Astrocyte of the cerebellum (primary cell): ENCODE measurements around the gene LIME1.

Source experiments
- DNase-seq: peaks from one replicate; pipeline ENCODE4 v3.0.0-alpha.2; 2011; ENCODE audit warnings: low read depth
- H3K4me3 ChIP-seq: 2 replicates; pipeline ENCODE4 v1.5.1; 2011; ENCODE audit warnings: mild to moderate bottlenecking, low read depth, low read length, moderate library complexity
- in situ Hi-C: cut with HindIII; loops from 2 replicates; pipeline ENCODE4 v1.10.0; 2017; ENCODE audit warnings: low sequenced_read_pairs
- TF ChIP-seq, protein P1 (sequence below): IDR thresholded peaks from 2 replicates; pipeline ENCODE4 v1.5.1; 2012; ENCODE audit warnings: low read length, low read depth, moderate library complexity, mild to moderate bottlenecking; ENCODE audit errors: missing control alignments

The LIME1 gene

DNA sequence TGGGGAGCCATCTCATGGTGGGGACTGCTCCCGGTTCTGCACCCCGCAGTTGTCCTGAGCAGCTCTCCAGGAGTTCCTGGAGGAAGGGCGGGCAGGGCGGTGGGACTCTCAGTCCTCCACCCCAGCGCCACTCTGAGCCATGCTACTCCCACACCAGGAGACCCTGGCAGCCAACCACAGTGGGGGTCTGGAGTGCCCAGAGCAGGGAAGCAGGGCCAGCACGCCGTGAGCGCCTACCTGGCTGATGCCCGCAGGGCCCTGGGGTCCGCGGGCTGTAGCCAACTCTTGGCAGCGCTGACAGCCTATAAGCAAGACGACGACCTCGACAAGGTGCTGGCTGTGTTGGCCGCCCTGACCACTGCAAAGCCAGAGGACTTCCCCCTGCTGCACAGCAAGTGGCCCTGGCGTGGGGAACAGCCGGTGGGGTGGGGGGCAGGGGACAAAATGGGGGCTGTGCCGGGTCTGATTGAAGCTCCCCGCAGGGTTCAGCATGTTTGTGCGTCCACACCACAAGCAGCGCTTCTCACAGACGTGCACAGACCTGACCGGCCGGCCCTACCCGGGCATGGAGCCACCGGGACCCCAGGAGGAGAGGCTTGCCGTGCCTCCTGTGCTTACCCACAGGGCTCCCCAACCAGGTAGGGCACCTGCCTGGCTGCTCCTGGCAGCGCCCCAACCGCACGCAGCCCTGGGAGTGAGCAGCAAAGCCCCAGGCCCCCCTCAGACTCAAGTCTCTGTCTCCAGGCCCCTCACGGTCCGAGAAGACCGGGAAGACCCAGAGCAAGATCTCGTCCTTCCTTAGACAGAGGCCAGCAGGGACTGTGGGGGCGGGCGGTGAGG lies 41.7 kb upstream of the LIME1 start:
- in situ Hi-C loops: loop anchor here (5.0 kb wide), 1 partner anchor 33 kb away; no protein-coding TSS in a partner anchor
- TF ChIP-seq, protein P1, sequence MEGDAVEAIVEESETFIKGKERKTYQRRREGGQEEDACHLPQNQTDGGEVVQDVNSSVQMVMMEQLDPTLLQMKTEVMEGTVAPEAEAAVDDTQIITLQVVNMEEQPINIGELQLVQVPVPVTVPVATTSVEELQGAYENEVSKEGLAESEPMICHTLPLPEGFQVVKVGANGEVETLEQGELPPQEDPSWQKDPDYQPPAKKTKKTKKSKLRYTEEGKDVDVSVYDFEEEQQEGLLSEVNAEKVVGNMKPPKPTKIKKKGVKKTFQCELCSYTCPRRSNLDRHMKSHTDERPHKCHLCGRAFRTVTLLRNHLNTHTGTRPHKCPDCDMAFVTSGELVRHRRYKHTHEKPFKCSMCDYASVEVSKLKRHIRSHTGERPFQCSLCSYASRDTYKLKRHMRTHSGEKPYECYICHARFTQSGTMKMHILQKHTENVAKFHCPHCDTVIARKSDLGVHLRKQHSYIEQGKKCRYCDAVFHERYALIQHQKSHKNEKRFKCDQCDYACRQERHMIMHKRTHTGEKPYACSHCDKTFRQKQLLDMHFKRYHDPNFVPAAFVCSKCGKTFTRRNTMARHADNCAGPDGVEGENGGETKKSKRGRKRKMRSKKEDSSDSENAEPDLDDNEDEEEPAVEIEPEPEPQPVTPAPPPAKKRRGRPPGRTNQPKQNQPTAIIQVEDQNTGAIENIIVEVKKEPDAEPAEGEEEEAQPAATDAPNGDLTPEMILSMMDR: no peak
- H3K4me3 ChIP-seq: no peak overlapping the region
- DNase-seq: no peak

DNA sequence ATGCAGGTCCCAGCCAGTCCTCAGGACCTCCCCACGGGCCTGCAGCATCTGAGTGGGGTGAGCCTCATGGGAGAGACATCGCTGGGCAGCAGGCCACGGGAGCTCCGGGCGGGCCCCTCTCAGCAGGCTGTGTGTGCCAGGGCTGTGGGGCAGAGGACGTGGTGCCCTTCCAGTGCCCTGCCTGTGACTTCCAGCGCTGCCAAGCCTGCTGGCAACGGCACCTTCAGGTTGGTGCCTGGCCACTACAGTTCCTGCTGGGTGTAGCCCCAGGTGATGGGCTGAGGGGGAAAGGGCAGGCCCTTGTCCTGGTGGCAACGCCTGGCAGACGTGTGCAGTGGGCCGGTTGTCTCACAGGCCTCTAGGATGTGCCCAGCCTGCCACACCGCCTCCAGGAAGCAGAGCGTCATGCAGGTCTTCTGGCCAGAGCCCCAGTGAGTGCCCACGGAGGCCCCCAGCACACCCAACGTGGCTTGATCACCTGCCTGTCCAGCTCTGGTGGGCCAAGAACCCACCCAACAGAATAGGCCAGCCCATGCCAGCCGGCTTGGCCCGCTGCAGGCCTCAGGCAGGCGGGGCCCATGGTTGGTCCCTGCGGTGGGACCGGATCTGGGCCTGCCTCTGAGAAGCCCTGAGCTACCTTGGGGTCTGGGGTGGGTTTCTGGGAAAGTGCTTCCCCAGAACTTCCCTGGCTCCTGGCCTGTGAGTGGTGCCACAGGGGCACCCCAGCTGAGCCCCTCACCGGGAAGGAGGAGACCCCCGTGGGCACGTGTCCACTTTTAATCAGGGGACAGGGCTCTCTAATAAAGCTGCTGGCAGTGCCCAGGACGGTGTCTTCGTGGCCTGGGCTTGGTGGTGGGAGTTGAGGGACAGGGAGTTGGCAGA lies 40.8 kb upstream of the LIME1 start:
- no peak overlapping the region for H3K4me3 ChIP-seq
- TF ChIP-seq, protein P1: no peak
- no peak for DNase-seq
- in situ Hi-C loops: loop anchor here (5.0 kb wide), 1 partner anchor 33 kb away; no protein-coding TSS in a partner anchor

DNA sequence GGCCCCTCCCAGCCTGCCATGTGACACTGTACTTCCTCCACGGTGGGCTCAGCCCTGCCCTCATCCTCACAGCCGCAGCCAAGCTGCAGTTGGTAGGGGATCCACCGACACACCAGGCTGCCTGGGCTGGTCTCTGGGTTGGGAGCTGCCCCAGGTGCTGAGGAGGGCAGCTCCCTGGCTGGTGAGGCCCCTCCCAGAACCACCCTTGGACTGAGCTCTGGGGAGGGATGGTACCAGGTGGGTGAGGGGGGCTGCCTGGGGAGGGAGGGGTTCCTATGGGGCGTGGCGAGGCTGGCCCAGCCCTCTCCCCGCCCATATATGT lies 40.2 kb upstream of the LIME1 start:
- DNase-seq: no peak
- H3K4me3 ChIP-seq: peak overlapping the region; percentile 45
- TF ChIP-seq, protein P1: no peak
- in situ Hi-C loops: loop anchor here (5.0 kb wide), 1 partner anchor 34 kb away; no protein-coding TSS in a partner anchor

DNA sequence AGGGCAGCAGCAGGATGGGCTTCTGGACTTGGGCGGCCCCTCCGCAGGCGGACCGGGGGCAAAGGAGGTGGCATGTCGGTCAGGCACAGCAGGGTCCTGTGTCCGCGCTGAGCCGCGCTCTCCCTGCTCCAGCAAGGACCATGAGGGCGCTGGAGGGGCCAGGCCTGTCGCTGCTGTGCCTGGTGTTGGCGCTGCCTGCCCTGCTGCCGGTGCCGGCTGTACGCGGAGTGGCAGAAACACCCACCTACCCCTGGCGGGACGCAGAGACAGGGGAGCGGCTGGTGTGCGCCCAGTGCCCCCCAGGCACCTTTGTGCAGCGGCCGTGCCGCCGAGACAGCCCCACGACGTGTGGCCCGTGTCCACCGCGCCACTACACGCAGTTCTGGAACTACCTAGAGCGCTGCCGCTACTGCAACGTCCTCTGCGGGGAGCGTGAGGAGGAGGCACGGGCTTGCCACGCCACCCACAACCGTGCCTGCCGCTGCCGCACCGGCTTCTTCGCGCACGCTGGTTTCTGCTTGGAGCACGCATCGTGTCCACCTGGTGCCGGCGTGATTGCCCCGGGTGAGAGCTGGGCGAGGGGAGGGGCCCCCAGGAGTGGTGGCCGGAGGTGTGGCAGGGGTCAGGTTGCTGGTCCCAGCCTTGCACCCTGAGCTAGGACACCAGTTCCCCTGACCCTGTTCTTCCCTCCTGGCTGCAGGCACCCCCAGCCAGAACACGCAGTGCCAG lies 39.7 kb upstream of the LIME1 start, which contains the start of gene TNFRSF6B:
Gene TNFRSF6B, plus strand, starts transcription at position 25 of the 729 bp plus-strand sequence. Its CDS starts 116 bp downstream, at position 141.
- in situ Hi-C loops: loop anchor here (5.0 kb wide), 1 partner anchor 34 kb away; no protein-coding TSS in a partner anchor
- peak within 1 kb of the TSS; percentile 45 for H3K4me3 ChIP-seq
- TF ChIP-seq, protein P1: no peak
- no peak for DNase-seq

DNA sequence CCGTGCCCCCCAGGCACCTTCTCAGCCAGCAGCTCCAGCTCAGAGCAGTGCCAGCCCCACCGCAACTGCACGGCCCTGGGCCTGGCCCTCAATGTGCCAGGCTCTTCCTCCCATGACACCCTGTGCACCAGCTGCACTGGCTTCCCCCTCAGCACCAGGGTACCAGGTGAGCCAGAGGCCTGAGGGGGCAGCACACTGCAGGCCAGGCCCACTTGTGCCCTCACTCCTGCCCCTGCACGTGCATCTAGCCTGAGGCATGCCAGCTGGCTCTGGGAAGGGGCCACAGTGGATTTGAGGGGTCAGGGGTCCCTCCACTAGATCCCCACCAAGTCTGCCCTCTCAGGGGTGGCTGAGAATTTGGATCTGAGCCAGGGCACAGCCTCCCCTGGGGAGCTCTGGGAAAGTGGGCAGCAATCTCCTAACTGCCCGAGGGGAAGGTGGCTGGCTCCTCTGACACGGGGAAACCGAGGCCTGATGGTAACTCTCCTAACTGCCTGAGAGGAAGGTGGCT lies 39.1 kb upstream of the LIME1 start:
- peak overlapping the region; percentile 45 for H3K4me3 ChIP-seq
- DNase-seq: no peak
- in situ Hi-C loops: loop anchor here (5.0 kb wide), 1 partner anchor 35 kb away; no protein-coding TSS in a partner anchor
- TF ChIP-seq, protein P1: no peak
